ENCODE data around the gene AQP12B.
"Not testable (repeated sequence)": the region's sequence is repeated elsewhere in the genome, so short reads cannot be mapped to it uniquely, and the experiment has no call there.

- not testable (repeated sequence) for TF ChIP-seq ZNF311 (tag by site-specific recombination; IDR thresholded peaks at IDR 0.05; ENCODE audit: borderline replicate concordance)
- TF ChIP-seq, protein P1, sequence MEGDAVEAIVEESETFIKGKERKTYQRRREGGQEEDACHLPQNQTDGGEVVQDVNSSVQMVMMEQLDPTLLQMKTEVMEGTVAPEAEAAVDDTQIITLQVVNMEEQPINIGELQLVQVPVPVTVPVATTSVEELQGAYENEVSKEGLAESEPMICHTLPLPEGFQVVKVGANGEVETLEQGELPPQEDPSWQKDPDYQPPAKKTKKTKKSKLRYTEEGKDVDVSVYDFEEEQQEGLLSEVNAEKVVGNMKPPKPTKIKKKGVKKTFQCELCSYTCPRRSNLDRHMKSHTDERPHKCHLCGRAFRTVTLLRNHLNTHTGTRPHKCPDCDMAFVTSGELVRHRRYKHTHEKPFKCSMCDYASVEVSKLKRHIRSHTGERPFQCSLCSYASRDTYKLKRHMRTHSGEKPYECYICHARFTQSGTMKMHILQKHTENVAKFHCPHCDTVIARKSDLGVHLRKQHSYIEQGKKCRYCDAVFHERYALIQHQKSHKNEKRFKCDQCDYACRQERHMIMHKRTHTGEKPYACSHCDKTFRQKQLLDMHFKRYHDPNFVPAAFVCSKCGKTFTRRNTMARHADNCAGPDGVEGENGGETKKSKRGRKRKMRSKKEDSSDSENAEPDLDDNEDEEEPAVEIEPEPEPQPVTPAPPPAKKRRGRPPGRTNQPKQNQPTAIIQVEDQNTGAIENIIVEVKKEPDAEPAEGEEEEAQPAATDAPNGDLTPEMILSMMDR (tag by site-specific recombination; IDR thresholded peaks at IDR 0.05) = not testable (repeated sequence)
These were observed 13.8 kb upstream of the AQP12B start for GRCh38 chr2:240696469-240696868.

Data from HEK293 (cell line).